Measurements from ENCODE around the gene ARHGEF4. TPM values are rescaled to one million over a fixed set of nuclear protein-coding genes. Genes with fewer than 3 reads are reported as not detected.

ARHGEF4 gene
- polyA plus RNA-seq, 1 donor (not counting 4 experiments of a cell fraction or from before 2014, with no cell fraction given) = 22.6 TPM

GRCh38 chr2:131031875-131032274 is 195.2 kb downstream of the ARHGEF4 start:
- dilution Hi-C loops (cut with MboI; ENCODE audit: extremely low pct_ligation_motif_present, low sequenced_read_pairs) = no loop called here
- Histone ChIP-seq H3K4me2 (ENCODE audit: control insufficient read depth, extremely low read depth, insufficient read depth, low read depth, low read length) (no peak overlapping the region), H3K9me1 (ENCODE audit: control insufficient read depth, extremely low read depth, insufficient read depth, low read length) (no peaks in the 10 kb centered on the region), H3K9ac (ENCODE audit: control insufficient read depth, extremely low read depth, insufficient read depth, low read length) (no peak overlapping the region), H3K4me1 (ENCODE audit: control insufficient read depth, extremely low read depth, insufficient read depth, low read length) (peaks cover 12% of the 10 kb centered on the region), H3K27me3 (ENCODE audit: control insufficient read depth, extremely low read depth, insufficient read depth, low read length) (no peaks in the 10 kb centered on the region), H4K20me1 (ENCODE audit: control insufficient read depth, extremely low read depth, insufficient read depth, low read length) (no peaks in the 10 kb centered on the region), H3K36me3 (ENCODE audit: control insufficient read depth in 2 of 2, extremely low read depth in 1 of 2, insufficient read depth in 2 of 2, low read length in 2 of 2) (peaks cover 0 to 13% of the 10 kb centered on the region in 2 experiments), H3K4me3 (ENCODE audit: control insufficient read depth in 2 of 3, extremely low read depth in 1 of 3, insufficient read depth in 2 of 3, low read depth in 1 of 3, low read length in 3 of 3) (no peak overlapping the region), H3K27ac (ENCODE audit: control insufficient read depth, insufficient read depth, low read length) (no peak overlapping the region), H2AFZ (ENCODE audit: control insufficient read depth, low read length) (no peak overlapping the region), H3K9me3 (ENCODE audit: control insufficient read depth, low read depth, low read length) (peaks cover 7% of the 10 kb centered on the region), H3K79me2 (ENCODE audit: control insufficient read depth, insufficient read depth, low read length) (no peaks in the 10 kb centered on the region)
- DNase-seq (ENCODE audit: low read depth, low spot score) = no peak
- TF ChIP-seq CTCF (optimal IDR thresholded peaks at IDR 0.05 in 1 of 3, IDR thresholded peaks at IDR 0.05 in 1 of 3, conservative IDR thresholded peaks at IDR 0.05 in 1 of 3; ENCODE audit: extremely low read depth in 1 of 3, insufficient read depth in 2 of 3, low read length in 3 of 3) (no peak), EZH2 (IDR thresholded peaks at IDR 0.05; ENCODE audit: low read length) (no peak)
- no peak for FAIRE-seq

GRCh38 chr2:131032393-131032836 is 195.7 kb downstream of the ARHGEF4 start:
- H3K9me3 ChIP-seq (ENCODE audit: control insufficient read depth, low read depth, low read length) = peaks cover 7% of the 10 kb centered on the region
- no peaks in the 10 kb centered on the region for H3K79me2 ChIP-seq (ENCODE audit: control insufficient read depth, insufficient read depth, low read length)
- TF ChIP-seq EZH2 (IDR thresholded peaks at IDR 0.05; ENCODE audit: low read length) = no peak
- TF ChIP-seq CTCF (optimal IDR thresholded peaks at IDR 0.05 in 1 of 3, IDR thresholded peaks at IDR 0.05 in 1 of 3, conservative IDR thresholded peaks at IDR 0.05 in 1 of 3; ENCODE audit: extremely low read depth in 1 of 3, insufficient read depth in 2 of 3, low read length in 3 of 3) = no peak
- FAIRE-seq (no peak), DNase-seq (ENCODE audit: low read depth, low spot score) (no peak)
- dilution Hi-C loops (cut with MboI; ENCODE audit: extremely low pct_ligation_motif_present, low sequenced_read_pairs) = no loop called here
- no peak overlapping the region for H2AFZ ChIP-seq (ENCODE audit: control insufficient read depth, low read length)
- no peak overlapping the region for H3K4me2 ChIP-seq (ENCODE audit: control insufficient read depth, extremely low read depth, insufficient read depth, low read depth, low read length)
- no peak overlapping the region for H3K9ac ChIP-seq (ENCODE audit: control insufficient read depth, extremely low read depth, insufficient read depth, low read length)
- no peak overlapping the region for H3K4me3 ChIP-seq (ENCODE audit: control insufficient read depth in 2 of 3, extremely low read depth in 1 of 3, insufficient read depth in 2 of 3, low read depth in 1 of 3, low read length in 3 of 3)
- H4K20me1 ChIP-seq (ENCODE audit: control insufficient read depth, extremely low read depth, insufficient read depth, low read length) = no peaks in the 10 kb centered on the region
- H3K27me3 ChIP-seq (ENCODE audit: control insufficient read depth, extremely low read depth, insufficient read depth, low read length) = no peaks in the 10 kb centered on the region
- no peaks in the 10 kb centered on the region for H3K9me1 ChIP-seq (ENCODE audit: control insufficient read depth, extremely low read depth, insufficient read depth, low read length)
- peaks cover 0 to 13% of the 10 kb centered on the region in 2 experiments for H3K36me3 ChIP-seq (ENCODE audit: control insufficient read depth in 2 of 2, extremely low read depth in 1 of 2, insufficient read depth in 2 of 2, low read length in 2 of 2)
- H3K27ac ChIP-seq (ENCODE audit: control insufficient read depth, insufficient read depth, low read length) = no peak overlapping the region
- H3K4me1 ChIP-seq (ENCODE audit: control insufficient read depth, extremely low read depth, insufficient read depth, low read length) = peaks cover 12% of the 10 kb centered on the region

Data from keratinocyte (primary cell).